Activated T-cell treated with anti-CD3 and anti-CD28 coated beads, Interleukin-2, amount 50 U/mL, for 48 hours (primary cell): ENCODE data around the gene CXCL9.
"Not testable (repeated sequence)": the region's sequence is repeated elsewhere in the genome, so short reads cannot be mapped to it uniquely, and the experiment has no call there.

Source experiments
- DNase-seq, 2 experiments: peaks; one replicate each; pipeline ENCODE4 v3.0.0-alpha.2; 2020

The CXCL9 gene

DNA sequence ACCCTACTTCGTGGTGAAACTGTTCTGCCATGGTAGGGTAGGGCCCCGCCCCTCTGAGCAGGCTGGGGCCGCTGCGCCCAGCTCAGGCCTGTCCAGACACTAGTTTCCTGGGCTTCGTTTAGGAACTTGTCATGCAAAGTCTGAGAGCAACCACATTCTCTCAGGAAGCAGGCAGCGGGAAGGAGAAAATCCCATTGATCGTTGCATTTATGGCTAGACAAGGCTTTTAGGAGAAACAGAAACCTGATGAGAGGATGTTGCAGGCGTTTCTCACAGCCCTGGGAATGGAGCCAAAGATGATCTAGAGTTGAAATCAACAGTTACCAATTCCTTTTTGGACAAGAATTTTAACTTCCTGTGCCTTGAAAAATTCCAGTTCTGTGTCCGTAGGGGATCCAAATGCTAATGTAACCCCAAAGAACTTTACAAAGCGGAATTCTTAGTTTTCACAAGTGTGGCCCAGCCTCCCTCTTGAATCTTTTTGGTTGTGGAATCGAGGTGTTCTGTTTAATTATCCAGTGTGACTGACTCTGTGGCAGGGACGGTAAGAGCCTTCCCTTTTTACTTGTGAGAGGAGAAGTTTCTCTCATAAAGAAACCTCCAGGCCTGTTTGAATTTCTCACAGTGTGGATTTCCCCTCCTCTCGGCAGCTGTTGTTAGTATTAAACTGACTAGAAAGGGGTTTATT lies 4.5 kb upstream of the CXCL9 start:
- DNase-seq, result no peak

DNA sequence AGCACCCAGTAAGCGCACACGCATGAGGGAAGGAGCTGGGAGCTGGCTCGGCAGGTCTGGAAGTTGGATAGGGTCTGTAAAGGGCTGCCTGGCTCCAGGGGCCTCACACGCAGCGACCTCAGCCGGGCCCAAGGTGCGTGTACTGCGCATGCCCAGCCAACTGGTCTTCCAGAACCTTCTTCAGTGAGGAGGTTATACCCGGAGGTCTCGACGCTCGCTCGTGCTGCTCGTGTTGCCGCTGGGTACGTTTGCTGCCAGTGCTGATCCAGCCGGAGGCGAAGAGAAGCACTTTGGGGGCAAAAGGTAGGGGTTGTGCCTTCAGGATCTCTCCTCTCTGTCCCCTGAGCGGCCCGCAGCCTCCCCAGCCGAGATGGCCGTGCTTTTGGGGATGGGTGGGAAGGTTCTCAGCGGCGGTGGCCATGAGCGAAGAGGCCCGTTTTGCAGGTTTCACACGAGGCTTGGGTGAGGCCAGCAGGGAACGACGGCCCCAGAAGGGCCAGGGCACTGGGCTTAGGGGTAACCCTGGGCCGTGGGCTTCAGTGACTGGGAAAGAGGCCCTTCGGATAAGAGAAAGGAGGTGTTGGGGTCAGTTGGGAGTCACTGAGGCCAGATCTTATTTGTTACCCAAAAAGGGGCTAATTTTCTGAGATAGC lies 3.8 kb upstream of the CXCL9 start:
- no peak for DNase-seq

DNA sequence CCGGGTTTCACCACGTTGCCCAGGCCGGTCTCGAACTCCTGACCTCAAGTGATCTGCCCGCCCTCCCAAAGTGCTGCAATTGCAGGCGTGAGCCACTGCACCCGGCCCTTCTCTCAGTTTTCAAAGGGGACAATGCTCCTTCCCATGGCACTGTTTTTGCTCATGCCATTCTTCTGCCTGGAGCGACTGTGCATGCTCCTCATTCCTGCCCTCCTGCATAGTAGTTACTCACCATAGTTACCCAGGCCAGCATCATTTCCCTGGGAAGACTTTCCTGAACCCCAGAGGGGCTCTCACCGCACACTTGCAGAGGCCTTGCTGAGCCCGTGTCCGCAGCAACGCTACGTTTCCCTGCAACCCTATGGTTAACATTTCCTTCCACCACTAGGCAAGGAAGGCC lies 3.3 kb upstream of the CXCL9 start:
- DNase-seq, result no peak

DNA sequence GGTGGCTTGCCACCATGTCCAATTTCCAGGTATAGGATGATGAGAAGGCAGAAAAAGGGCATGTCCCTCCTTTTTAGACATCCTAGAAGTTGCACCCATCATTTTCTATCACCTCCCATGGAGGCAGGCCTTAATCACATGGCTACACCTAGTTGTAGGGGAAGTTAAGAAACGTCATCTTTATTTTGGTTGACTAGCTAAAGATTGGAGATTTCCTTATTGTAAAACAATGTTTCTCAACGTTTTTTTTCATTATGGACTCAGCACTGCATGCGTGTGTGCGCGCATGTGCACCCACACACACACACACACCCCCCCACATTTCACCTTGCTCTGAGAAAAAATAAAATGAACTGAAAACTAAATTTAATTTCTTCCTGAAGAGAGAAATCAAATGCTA lies 2.0 kb upstream of the CXCL9 start:
- DNase-seq, result no peak

DNA sequence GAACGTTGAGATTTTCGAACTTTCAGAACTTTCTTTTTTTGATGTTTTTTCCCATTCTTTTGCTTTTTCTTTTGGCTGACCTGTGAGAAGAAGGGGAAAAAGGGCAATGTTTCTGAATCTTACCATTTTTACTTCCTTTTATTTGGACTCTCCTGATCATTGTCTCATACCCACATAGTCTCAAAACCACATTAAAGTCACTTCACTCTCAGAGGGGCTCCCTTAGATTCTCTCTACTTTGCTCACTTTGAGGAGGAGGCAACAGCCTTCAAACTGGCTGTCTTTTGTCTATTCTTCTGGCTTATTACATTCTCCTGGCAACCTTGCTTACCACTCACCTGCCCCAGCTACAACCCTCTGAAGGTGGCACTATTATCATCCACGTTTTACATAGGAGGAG lies 3.7 kb downstream of the CXCL9 start:
- no peak for DNase-seq

DNA sequence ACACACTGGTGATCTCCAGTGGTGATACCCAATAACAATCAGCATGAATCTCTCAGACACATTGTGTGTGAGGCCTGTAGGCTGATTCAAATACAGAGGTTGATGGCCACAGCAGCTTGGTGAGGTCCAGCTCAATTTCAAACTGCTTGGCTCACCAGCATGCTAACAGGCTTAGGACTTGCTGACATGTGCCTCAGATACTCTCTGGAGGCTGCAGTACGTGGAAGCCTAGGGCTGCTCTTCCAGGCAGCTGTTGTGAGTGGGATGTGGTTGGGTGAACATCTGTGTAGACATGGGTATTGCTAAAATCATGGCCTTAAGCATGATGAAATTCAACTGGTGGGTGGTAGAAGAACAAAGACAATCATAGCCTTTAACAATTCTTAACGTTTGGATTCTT lies 4.3 kb downstream of the CXCL9 start:
- no peak for DNase-seq

DNA sequence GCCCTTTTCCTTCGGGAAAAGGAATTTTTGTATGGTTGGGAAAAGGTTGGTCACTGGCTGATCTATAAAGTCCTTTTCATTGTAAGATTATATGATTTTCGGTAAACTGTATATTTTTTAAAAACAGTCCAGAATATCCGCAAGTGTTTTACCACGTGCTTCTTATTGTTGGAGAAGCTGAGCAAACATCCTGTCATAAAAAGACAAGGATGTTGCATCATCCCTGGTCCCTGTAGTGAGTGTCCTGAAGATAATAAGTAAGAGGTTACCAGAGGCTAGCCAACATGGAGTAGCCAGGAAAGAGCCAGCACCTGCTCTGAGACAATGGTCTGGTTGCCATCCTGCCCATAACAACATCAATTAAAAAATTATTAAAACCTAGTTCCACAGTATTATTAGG lies 5.1 kb downstream of the CXCL9 start:
- no peak for DNase-seq

DNA sequence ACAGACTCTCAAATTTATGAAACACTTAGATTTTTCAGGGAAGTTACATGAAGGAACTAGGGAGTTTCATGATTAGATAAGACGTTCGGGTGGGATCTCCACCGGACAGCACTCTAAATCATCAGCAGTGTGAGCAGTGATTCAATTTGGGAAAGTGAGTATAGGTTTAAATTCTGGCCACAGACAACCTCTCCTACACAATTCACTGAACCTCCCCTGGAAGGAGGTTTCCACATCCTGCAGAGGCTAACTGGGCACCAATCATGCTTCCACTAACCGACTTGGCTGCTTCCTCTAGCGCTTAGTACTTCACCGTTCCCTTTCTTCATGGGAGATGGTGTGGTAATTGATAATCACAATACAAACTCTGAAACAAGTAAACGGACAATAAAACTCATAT lies 5.6 kb downstream of the CXCL9 start:
- no peak for DNase-seq

DNA sequence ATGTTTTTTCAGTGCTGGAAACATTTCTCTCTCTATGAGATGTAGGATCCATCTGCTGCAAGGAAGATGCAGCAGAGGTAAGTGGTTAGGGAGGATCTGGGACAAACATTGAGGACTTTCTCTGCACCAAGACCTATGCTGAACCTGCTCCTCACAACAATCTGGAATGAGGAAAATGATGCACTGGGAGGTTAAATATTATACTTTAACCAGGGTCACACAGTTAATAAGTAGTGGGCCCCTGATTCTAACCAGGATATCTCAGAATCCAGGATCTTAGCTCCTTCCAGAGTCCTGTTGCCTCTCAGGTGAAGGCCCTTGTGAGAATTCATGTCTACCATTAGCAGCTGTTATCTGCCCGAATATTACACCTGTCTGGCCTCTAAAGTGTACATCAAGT lies 7.0 kb downstream of the CXCL9 start:
- DNase-seq, result no peak

DNA sequence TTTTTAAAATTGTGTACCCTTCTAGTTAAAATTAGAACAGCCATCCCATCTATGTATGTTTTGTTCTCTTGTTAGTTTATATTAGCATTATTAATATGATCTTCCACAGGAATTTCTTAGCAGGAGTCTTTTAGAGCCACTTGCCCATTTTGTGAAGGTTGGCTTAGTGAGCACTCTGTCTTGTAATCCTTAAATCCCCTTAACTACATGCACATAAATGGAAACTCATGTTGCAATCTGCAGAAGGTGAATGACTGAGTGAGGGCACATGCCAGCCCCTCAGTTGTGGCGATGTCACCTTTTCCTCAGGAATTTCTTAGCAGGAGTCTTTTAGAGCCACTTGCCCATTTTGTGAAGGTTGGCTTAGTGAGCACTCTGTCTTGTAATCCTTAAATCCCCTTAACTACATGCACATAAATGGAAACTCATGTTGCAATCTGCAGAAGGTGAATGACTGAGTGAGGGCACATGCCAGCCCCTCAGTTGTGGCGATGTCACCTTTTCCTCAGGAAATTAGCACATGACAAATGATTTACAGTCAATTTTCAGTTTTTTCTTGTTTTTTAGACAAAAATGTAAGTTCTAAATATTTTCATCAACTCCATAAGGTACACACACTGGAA lies 8.7 kb downstream of the CXCL9 start:
- DNase-seq, result not testable (repeated sequence)

DNA sequence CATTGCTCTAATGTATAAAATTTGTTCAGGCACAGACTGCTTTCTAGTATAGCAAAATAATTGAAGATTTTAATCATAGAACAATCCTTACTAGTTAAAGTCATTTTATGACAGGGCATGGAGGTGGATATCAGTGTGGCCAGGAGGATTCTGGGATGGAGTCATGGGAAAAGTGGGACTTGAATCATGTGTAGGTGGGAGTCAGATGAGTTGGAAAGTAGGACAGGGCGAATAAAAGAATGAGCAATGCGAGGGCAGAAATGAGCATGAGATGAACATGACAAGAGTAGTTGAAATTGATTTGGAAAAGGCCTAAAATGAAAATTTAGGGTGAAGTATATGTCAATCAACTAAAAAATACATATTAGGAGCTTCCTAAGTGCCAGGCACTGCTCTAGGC lies 9.4 kb downstream of the CXCL9 start:
- no peak for DNase-seq

DNA sequence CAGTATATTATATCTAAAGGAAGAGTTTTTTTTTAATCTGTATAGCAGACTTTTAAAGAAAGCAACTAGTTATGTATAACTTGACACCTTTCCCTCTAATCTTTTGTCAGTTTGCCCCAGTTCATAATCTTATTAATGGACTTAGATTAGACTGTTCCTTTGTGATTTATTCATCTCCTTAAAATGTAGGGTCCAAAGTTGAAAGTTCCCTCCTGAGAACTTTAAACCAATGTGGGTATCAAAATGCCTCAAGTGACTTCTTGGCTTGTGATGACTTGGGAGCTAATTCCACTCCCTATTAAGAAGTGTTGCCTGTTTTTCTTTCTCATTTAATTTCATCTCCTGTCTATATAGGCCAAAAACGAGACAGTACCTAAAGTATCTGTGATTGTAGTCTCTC lies 10.2 kb downstream of the CXCL9 start:
- DNase-seq, result no peak

DNA sequence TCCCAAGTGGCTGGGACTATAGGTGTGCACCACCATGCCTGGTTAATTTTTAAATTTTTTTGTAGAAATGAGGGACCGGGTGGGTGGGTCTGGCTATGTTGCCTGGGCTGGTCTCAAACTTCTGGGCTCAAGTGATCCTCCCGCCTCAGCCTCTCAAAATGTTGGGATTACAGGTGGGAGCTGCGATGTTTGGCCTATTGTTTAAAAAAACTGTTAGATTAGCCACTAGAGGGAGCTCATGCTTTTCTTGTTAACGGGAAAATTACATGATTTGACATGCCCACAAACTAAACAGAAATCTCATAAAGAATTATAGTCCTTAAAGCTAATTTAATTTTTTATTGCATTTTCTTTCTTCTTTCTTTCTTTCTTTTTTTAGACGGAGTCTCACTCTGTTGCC lies 11.6 kb downstream of the CXCL9 start:
- peak; percentile 32 to 41 for DNase-seq

DNA sequence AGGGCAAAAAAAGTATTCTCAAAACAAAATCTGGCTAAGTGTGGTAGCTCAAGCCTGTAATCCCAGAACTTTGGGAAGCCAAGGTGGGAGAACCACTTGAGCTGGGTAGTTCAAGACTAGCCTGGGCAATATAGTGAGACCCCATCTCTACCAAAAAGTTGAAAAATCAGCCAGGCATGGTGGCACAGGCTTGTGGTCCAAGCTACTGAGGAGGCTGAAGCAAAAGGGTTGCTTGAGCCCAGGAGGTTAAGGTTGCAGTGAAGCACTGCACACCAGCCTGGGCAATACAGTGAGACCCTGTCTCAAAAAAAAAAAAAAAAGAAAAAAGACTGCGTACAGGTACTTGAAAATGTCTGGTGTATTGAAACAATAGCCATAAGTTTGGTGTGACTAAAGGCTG lies 14.8 kb downstream of the CXCL9 start:
- DNase-seq, result no peak

DNA sequence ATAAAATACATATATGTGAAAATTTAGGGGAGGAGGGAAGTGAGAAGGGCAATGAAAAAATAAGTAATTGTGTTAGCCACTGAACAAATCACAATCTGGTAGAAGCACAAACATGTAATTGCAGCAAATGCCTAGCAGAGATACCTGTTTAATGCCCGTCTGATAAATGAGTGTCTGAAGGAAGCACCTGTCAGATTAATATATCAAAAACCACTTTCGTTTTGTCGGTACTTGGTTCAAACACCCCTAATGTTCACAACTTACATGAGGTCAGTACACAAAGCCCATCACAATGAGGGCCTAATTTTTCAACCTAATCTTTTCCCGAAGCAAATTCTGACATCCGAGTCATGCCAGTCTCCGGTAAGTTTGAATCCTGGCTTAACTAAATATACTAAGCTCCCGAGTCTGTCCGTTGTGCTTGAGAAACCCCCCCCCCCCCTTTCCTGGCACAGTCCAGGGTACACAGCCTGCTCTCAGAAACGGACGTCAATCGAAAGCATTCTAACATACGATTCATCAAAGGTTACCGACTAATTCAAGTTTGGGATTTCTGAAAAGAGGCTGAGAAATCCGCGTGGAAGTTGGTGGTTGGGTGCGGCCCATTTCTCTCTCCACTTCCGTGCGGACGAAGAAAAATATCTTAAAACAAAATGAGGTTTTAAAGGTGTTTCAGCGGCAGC lies 17.3 kb downstream of the CXCL9 start:
- no peak for DNase-seq

DNA sequence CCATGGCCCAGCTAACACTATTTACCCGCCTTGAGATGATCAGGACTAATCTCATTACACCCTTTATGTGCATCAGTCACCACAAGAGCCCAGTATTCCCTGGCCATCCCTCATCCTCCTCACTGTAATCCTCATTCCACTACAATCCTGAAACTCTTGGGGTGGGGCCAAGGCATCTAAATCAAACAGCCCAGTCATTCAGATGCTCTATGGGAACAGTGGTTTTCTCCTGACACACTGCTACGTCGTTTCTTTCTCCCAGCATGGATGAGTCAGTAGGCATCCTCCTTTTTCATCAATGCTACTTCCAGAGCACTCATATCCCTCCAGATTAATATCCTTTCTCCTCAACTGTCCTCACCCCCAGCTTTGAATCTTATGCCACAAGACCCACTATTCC lies 22.2 kb downstream of the CXCL9 start:
- no peak for DNase-seq

DNA sequence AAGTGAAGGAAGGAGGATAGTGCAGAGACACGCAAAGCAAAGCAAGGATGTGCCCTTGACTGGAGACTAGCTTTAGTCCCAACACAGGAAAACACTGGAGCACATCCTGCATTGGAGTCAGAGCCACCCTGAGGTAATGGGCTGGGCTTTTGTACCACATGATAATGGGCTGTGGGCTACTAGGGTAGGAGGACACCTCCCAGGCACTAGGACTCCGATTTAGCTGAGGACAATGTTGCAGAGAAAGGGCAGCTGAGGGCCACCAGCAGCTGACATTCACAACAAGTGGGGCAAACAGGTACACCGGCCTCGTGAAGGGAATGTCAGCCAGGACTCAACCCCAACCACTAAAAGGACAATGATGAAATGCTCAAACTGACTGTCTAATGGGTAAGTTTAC lies 26.7 kb downstream of the CXCL9 start:
- DNase-seq, result no peak

DNA sequence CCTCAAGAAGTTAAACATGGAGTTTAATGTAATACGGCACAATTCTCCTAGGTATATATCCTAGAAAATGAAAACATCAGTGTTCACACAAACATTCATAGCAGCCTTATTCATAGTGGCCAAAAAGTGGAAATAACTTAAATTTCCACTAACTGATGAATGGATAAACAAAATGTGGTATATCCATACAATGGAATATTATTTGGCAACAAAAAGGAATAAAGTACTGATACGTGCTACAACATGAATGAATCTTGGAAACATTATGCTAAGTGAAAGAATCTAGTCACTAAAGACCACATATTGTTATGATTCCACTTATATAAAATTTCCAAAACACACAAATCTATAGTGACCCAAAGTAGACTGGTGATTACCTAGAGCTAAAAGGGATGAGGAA lies 31.1 kb downstream of the CXCL9 start:
- no peak for DNase-seq

DNA sequence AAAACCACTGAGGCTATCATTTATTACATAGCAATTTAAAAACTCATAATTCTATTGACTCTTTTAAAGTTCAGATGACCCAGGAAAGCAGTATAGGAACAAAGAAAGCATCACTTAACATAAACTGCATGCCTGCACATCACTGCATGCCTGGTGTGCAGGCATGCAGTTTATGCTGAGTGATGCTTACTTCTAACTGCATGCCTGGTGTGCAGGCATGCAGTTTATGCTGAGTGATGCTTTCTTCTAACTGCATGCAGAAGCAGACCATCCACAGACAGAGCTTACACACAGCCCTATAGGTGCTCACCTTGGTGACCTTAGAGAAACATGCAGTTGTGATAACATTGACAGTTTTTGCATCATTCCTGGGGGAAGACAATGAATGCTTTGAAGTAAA lies 33.5 kb downstream of the CXCL9 start:
- no peak for DNase-seq

DNA sequence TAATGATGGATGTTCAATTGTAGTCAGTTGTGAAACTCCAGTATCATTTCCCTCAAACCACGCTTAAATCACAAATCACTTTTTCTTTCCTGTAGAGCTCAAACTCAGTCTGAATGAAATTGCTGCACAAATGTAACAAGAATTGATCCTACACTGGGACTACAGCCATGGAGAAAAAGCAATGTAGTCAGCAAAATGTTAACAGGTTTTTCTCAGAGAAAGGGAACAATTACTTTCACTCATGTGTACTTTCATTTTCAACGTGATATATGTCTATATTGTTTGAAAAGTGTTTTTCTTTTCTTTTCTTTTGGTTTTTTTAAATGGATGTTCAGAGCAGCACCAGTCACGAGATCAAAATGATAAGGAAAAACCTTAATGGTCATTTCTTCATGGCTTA lies 39.2 kb downstream of the CXCL9 start:
- no peak for DNase-seq

DNA sequence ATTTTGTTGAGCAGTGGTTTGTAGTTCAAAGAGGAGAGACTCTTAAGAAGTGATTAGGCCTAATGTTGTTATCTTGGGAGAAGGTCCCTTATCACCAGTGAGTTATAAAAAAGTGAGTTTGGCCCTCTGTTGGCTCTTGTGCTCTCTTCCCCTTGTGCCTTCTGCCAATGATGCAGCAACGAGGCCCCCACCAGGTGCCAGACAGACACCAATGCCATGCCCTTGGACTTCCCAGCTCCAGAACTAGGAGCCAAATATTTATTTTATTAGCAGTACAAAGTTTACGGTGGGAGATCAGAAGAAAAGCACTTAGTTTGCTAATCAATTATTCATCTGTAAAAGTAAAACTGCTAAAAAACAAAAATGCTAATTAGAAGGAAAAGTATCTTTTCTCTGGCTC lies 43.8 kb downstream of the CXCL9 start:
- DNase-seq, result no peak

DNA sequence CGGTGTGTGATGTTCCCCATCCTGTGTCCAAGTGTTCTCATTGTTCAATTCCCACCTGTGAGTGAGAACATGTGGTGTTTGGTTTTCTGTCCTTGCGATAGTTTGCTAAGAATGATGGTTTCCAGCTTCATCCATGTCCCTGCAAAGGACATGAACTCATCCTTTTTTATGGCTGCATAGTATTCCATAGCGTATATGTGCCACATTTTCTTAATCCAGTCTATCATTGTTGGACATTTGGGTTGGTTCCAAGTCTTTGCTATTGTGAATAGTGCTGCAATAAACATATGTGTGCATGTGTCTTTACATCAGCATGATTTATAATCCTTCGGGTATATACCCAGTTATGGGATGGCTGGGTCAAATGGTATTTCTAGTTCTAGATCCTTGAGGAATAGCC lies 45.2 kb downstream of the CXCL9 start:
- not testable (repeated sequence) for DNase-seq

DNA sequence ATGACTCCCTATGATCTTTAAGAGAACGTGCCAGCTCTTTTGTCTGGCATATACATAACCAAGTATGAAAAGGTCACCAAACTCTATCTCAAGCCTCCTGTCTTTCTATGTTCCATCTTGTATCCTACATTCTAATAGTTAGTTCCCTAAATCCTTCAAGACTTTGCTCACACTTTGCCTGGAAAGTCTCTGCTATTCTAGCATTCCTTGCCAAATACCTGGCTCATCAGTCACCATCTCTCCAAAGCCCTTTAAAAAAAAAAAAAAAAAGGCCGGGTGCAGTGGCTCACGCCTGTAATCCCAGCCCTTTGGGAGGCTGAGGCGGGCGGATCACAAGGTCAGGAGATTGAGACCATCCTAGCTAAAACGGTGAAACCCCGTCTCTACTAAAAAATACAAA lies 48.8 kb downstream of the CXCL9 start:
- not testable (repeated sequence) for DNase-seq

DNA sequence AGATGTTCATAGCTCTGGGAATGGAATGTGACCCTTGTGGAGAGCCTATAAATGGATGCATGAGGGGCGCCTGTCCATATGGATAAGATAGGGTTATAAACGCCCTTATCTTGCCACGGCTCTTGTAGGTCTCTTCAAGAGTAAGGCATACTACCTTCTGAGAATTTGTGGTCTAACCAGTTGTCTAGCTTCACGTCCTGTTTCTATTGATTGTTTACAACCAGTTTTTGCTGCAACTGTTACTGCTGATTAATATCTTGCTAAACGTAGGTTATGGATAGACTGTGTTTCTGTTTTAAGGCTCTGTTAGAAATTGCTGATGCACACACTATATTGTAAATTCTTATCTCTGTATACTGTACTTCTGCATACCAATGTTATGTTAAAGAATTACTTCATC lies 52.5 kb downstream of the CXCL9 start:
- not testable (repeated sequence) for DNase-seq
